GM23338 (cell line): ENCODE measurements around the gene GAGE13. TPM values are rescaled to one million over a fixed set of nuclear protein-coding genes. Genes with fewer than 3 reads are reported as not detected.

Experiments used
- ATAC-seq: fragments of 200-7000 bp; cut with Tn5 transposase; 3 replicates; pipeline ENCODE4 v1.9.1; 2020
- DNase-seq: peaks from one replicate; pipeline ENCODE4 v3.0.0-alpha.2; 2015; ENCODE audit warnings: low spot score
- H2AFZ ChIP-seq: fragments of 200-600 bp; sonication (generic); 2 replicates; pipeline ENCODE4 v1.8.0; 2016; ENCODE audit warnings: antibody characterized with exemption, mild to moderate bottlenecking, moderate library complexity
- H3F3A ChIP-seq: fragments of 200-600 bp; sonication (generic); replicated peaks from 2 replicates; pipeline ENCODE4 v1.8.0; 2017; ENCODE audit warnings: antibody characterized with exemption, mixed run types, low read depth
- H3K27ac ChIP-seq: fragments of 200-600 bp; sonication (generic); 2 replicates; pipeline ENCODE4 v1.6.1; 2016; ENCODE audit warnings: low read depth
- H3K27me3 ChIP-seq: fragments of 200-600 bp; sonication (generic); 2 replicates; pipeline ENCODE4 v1.8.0; 2016; ENCODE audit warnings: mild to moderate bottlenecking, mixed run types, moderate library complexity; ENCODE audit not compliant: insufficient read depth
- H3K36me3 ChIP-seq: fragments of 200-600 bp; sonication (generic); 2 replicates; pipeline ENCODE4 v1.8.0; 2016; ENCODE audit warnings: mild to moderate bottlenecking; ENCODE audit not compliant: insufficient read depth
- H3K4me1 ChIP-seq: fragments of 200-600 bp; sonication (generic); 2 replicates; pipeline ENCODE4 v1.8.0; 2016; ENCODE audit warnings: mild to moderate bottlenecking, moderate library complexity; ENCODE audit not compliant: insufficient read depth
- H3K4me2 ChIP-seq: fragments of 200-600 bp; sonication (generic); 2 replicates; pipeline ENCODE4 v1.7.1; 2017; ENCODE audit warnings: mixed run types
- H3K4me3 ChIP-seq: fragments of 200-600 bp; sonication (generic); 2 replicates; pipeline ENCODE4 v1.6.1; 2016; ENCODE audit warnings: mixed run types
- H3K79me2 ChIP-seq: fragments of 200-600 bp; sonication (generic); replicated peaks from 2 replicates; pipeline ENCODE4 v1.8.0; 2017; ENCODE audit warnings: mild to moderate bottlenecking; ENCODE audit not compliant: insufficient read depth
- H3K9me2 ChIP-seq: fragments of 200-600 bp; sonication (generic); 2 replicates; pipeline ENCODE4 v1.8.0; 2017; ENCODE audit not compliant: insufficient read depth
- H4K20me1 ChIP-seq: fragments of 200-600 bp; sonication (generic); replicated peaks from 2 replicates; pipeline ENCODE4 v1.8.0; 2017; ENCODE audit warnings: mild to moderate bottlenecking; ENCODE audit not compliant: insufficient read depth
- H3K27ac Mint-ChIP-seq: 2 replicates; pipeline ENCODE4 v1.8.0; 2020; ENCODE audit warnings: inconsistent platforms, mild to moderate bottlenecking, moderate library complexity, mixed read lengths
- H3K27me3 Mint-ChIP-seq: 3 replicates; pipeline ENCODE4 v1.8.0; 2022; ENCODE audit warnings: low read depth, mild to moderate bottlenecking, moderate library complexity, mixed read lengths, inconsistent platforms; ENCODE audit not compliant: insufficient read depth, poor library complexity
- H3K36me3 Mint-ChIP-seq: 3 replicates; pipeline ENCODE4 v1.8.0; 2021; ENCODE audit warnings: low read depth, mild to moderate bottlenecking, inconsistent platforms, moderate library complexity, mixed read lengths
- H3K4me1 Mint-ChIP-seq: 3 replicates; pipeline ENCODE4 v1.8.0; 2020; ENCODE audit warnings: mild to moderate bottlenecking, inconsistent platforms, mixed read lengths
- H3K4me3 Mint-ChIP-seq: 3 replicates; pipeline ENCODE4 v1.8.0; 2021; ENCODE audit warnings: moderate library complexity, mild to moderate bottlenecking, inconsistent platforms, mixed read lengths
- H3K9me3 Mint-ChIP-seq: 3 replicates; pipeline ENCODE4 v1.8.0; 2020; ENCODE audit warnings: moderate library complexity, mild to moderate bottlenecking, inconsistent platforms, mixed read lengths
- CREB1 ChIP-seq: fragments of 250-450 bp; sonication (Bioruptor Pico); IDR thresholded peaks from 2 replicates; pipeline ENCODE4 v1.5.0; 2020; ENCODE audit warnings: low read depth, mild to moderate bottlenecking, moderate library complexity
- EZH2 ChIP-seq: fragments of 200-600 bp; sonication (generic); IDR thresholded peaks from one replicate; pipeline ENCODE4 v1.8.0; 2017; ENCODE audit warnings: antibody characterized with exemption, mild to moderate bottlenecking, low read depth; ENCODE audit not compliant: unreplicated experiment
- EZH2phosphoT487 ChIP-seq: fragments of 200-600 bp; sonication (generic); IDR thresholded peaks from one replicate; pipeline ENCODE4 v1.8.1; 2018; ENCODE audit warnings: antibody characterized with exemption; ENCODE audit not compliant: unreplicated experiment
- JUNB ChIP-seq: IDR thresholded peaks from one replicate; pipeline ENCODE4 v1.6.1; 2016; ENCODE audit warnings: antibody characterized with exemption; ENCODE audit not compliant: unreplicated experiment
- NANOG ChIP-seq: IDR thresholded peaks from 2 replicates; pipeline ENCODE4 v1.6.1; 2016; ENCODE audit warnings: antibody characterized with exemption, borderline replicate concordance
- POLR2AphosphoS5 ChIP-seq: IDR thresholded peaks from 2 replicates; pipeline ENCODE4 v1.6.1; 2016; ENCODE audit warnings: antibody characterized with exemption, low read depth
- STAT1 ChIP-seq: IDR thresholded peaks from one replicate; pipeline ENCODE4 v1.6.1; 2016; ENCODE audit warnings: antibody characterized with exemption; ENCODE audit not compliant: unreplicated experiment
- ZNF114 ChIP-seq: fragments of 250-450 bp; sonication (Bioruptor Pico); IDR thresholded peaks from 2 replicates; pipeline ENCODE4 v1.5.0; 2020; ENCODE audit warnings: mild to moderate bottlenecking, moderate library complexity
- polyA plus RNA-seq: library from polyadenylated mRNA; unstranded; fragments of >200 nt; fragmentation: Nextera tagmentation; extraction: Ambion mirVana; gene quantifications from 2 replicates; pipeline ENCODE4 v1.2.1, GENCODE V29; 2016
- total RNA-seq: library from RNA; depleted of rRNA; stranded (reverse); fragments of >200 nt; shearing (Covaris generic); gene quantifications from 2 replicates; pipeline ENCODE4 v1.2.3, GENCODE V29; 2014
- TF ChIP-seq, protein P1 (sequence below): fragments of 250-450 bp; sonication (Bioruptor Pico); IDR thresholded peaks from 2 replicates; pipeline ENCODE4 v1.5.0; 2020; ENCODE audit warnings: mild to moderate bottlenecking, moderate library complexity

The GAGE13 gene
- total and polyA plus RNA-seq, 2 experiments from 2014 or later: not detected

DNA sequence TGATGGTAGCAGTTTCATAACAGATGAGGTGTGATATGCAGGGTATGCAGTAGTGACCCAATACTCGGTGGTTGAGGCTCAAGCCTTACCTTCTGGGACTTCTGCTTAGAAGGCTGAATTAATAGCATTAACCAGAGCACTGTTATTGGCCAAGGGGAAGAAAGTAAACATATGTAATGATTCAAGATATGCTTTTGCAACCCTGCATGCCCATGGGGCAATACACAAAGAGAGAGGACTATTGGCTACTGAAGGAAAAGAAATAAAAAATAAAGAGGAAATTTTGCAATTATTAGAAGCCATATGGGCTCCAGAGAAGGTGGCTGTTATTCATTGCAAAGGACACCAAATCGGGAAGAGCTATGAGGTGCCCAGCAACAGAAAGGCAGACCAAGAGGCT lies 19.2 kb upstream of the GAGE13 start (continued):
- TF ChIP-seq, protein P1, sequence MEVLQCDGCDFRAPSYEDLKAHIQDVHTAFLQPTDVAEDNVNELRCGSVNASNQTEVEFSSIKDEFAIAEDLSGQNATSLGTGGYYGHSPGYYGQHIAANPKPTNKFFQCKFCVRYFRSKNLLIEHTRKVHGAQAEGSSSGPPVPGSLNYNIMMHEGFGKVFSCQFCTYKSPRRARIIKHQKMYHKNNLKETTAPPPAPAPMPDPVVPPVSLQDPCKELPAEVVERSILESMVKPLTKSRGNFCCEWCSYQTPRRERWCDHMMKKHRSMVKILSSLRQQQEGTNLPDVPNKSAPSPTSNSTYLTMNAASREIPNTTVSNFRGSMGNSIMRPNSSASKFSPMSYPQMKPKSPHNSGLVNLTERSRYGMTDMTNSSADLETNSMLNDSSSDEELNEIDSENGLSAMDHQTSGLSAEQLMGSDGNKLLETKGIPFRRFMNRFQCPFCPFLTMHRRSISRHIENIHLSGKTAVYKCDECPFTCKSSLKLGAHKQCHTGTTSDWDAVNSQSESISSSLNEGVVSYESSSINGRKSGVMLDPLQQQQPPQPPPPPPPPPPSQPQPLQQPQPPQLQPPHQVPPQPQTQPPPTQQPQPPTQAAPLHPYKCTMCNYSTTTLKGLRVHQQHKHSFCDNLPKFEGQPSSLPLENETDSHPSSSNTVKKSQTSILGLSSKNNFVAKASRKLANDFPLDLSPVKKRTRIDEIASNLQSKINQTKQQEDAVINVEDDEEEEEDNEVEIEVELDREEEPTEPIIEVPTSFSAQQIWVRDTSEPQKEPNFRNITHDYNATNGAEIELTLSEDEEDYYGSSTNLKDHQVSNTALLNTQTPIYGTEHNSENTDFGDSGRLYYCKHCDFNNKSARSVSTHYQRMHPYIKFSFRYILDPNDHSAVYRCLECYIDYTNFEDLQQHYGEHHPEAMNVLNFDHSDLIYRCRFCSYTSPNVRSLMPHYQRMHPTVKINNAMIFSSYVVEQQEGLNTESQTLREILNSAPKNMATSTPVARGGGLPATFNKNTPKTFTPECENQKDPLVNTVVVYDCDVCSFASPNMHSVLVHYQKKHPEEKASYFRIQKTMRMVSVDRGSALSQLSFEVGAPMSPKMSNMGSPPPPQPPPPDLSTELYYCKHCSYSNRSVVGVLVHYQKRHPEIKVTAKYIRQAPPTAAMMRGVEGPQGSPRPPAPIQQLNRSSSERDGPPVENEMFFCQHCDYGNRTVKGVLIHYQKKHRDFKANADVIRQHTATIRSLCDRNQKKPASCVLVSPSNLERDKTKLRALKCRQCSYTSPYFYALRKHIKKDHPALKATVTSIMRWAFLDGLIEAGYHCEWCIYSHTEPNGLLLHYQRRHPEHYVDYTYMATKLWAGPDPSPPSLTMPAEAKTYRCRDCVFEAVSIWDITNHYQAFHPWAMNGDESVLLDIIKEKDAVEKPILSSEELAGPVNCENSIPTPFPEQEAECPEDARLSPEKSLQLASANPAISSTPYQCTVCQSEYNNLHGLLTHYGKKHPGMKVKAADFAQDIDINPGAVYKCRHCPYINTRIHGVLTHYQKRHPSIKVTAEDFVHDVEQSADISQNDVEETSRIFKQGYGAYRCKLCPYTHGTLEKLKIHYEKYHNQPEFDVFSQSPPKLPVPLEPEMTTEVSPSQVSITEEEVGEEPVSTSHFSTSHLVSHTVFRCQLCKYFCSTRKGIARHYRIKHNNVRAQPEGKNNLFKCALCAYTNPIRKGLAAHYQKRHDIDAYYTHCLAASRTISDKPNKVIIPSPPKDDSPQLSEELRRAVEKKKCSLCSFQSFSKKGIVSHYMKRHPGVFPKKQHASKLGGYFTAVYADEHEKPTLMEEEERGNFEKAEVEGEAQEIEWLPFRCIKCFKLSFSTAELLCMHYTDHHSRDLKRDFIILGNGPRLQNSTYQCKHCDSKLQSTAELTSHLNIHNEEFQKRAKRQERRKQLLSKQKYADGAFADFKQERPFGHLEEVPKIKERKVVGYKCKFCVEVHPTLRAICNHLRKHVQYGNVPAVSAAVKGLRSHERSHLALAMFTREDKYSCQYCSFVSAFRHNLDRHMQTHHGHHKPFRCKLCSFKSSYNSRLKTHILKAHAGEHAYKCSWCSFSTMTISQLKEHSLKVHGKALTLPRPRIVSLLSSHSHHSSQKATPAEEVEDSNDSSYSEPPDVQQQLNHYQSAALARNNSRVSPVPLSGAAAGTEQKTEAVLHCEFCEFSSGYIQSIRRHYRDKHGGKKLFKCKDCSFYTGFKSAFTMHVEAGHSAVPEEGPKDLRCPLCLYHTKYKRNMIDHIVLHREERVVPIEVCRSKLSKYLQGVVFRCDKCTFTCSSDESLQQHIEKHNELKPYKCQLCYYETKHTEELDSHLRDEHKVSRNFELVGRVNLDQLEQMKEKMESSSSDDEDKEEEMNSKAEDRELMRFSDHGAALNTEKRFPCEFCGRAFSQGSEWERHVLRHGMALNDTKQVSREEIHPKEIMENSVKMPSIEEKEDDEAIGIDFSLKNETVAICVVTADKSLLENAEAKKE: no peak
- TF ChIP-seq POLR2AphosphoS5: no peak
- TF ChIP-seq NANOG: no peak

DNA sequence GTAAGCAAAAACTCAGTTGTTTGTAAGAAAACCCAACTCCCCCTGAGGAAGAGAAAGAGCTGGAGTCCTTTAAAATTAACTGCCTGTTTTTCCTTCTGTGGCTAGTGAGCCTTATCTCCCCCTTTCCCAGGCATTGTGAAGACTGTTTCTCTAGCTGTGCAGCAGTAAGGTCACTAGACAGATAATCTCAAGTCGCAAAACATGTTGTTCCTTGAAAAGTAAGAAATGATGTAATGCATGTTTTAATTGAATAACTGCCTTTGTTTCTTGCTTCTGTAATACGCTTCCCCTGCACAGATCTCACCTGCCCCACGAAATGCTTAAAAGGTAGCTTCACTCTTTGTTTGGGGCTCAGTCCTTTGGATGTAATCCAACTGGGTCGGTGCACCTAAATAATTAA lies 15.3 kb upstream of the GAGE13 start:
- ATAC-seq: no peak
- Histone ChIP-seq H3K36me3 (no peaks in the 10 kb centered on the region), H3K9me2 (no peaks in the 10 kb centered on the region), H3K27ac (no peak overlapping the region), H3K4me1 (no peaks in the 10 kb centered on the region; the same call in 1 of the 2 replicates), H3K4me3 (no peak overlapping the region), H2AFZ (no peak overlapping the region), H3F3A (no peaks in the 10 kb centered on the region), H3K79me2 (no peaks in the 10 kb centered on the region), H3K27me3 (no peaks in the 10 kb centered on the region), H3K4me2 (no peak overlapping the region), H4K20me1 (no peaks in the 10 kb centered on the region)
- H3K27ac Mint-ChIP-seq: no peak overlapping the region
- H3K36me3 Mint-ChIP-seq: no peaks in the 10 kb centered on the region
- H3K27me3 Mint-ChIP-seq: peaks cover 2% of the 10 kb centered on the region
- DNase-seq: no peak
- no peaks in the 10 kb centered on the region for H3K9me3 Mint-ChIP-seq
- H3K4me3 Mint-ChIP-seq: no peak overlapping the region
- peaks cover 13% of the 10 kb centered on the region; the same call in 2 of the 3 replicates for H3K4me1 Mint-ChIP-seq
- TF ChIP-seq, protein P1: no peak
- TF ChIP-seq EZH2phosphoT487: no peak
- TF ChIP-seq ZNF114 (CRISPR knock-in tag): no peak
- no peak for TF ChIP-seq STAT1
- no peak for TF ChIP-seq JUNB
- no peak for TF ChIP-seq CREB1 (CRISPR knock-in tag)
- no peak for TF ChIP-seq EZH2
